K562 (cell line): ENCODE data around the gene GPX7. TPM values are rescaled to one million over a fixed set of nuclear protein-coding genes. Genes with fewer than 3 reads are reported as not detected.

Experiments
- ATAC-seq: fragments of 200-7000 bp; cut with Tn5 transposase; 3 replicates; pipeline ENCODE4 v1.9.1; 2020; ENCODE audit warnings: moderate library complexity
- BruUV-seq: library from RNA; stranded (reverse); fragments of 400-500 nt; replicated peaks from 2 replicates; lab custom pipeline; 2021; lab: Mats Ljungman, UMichigan
- CTCF ChIA-PET: fragments of 300-600 bp; formaldehyde crosslinking; extraction: SDS; loops from one replicate; lab custom pipeline; 2021; ENCODE audit warnings: low intra/inter-chr PET ratio; lab: Yijun Ruan, JAX
- POLR2A ChIA-PET: fragments of 300-600, 350-650 bp; sonication (Branson Sonifier 250); formaldehyde crosslinking; extraction: SDS; loops from one replicate; lab custom pipeline; 2021; ENCODE audit warnings: antibody characterized with exemption, inconsistent platforms; lab: Yijun Ruan, JAX
- DNase-seq, 4 experiments: peaks; one replicate each; pipeline versions ENCODE4 v3.0.0 to v3.0.0-alpha.2; 2011 to 2018; ENCODE audit warnings: low spot score in 3 of 4, mixed read lengths in 3 of 4; ENCODE audit errors: extremely low read depth in 1 of 4
- FAIRE-seq: peaks from 2 replicates; lab custom pipeline; 2011; peaks lifted over from hg19 to GRCh38; lab: Jason Lieb, UNC
- H2AFZ ChIP-seq: 2 replicates; pipeline ENCODE4 v1.6.0; 2011; ENCODE audit warnings: low read depth, low read length, control low read depth, inconsistent platforms
- H3K27ac ChIP-seq: fragments of 200-600 bp; 3 replicates; pipeline ENCODE4 v1.8.0; 2011; ENCODE audit warnings: low read depth, mild to moderate bottlenecking, control low read depth, inconsistent platforms, low read length, moderate library complexity, mixed read lengths; ENCODE audit errors: extremely low read depth
- H3K27me3 ChIP-seq, 2 experiments: fragments of 300-600 bp in 1 of 2; 2 replicates in 1 of 2; 3 replicates in 1 of 2; pipeline versions ENCODE4 v1.6.0 to v1.8.0; 2011; ENCODE audit warnings: inconsistent platforms in 2 of 2, low read length in 2 of 2, mild to moderate bottlenecking in 1 of 2, mixed read lengths in 1 of 2, moderate library complexity in 1 of 2; ENCODE audit not compliant: control insufficient read depth in 2 of 2, insufficient read depth in 2 of 2
- H3K36me3 ChIP-seq: fragments of 300-600 bp; 3 replicates; pipeline ENCODE4 v1.8.0; 2011; ENCODE audit warnings: mild to moderate bottlenecking, low read length, inconsistent platforms; ENCODE audit not compliant: control insufficient read depth, insufficient read depth
- H3K4me1 ChIP-seq, 2 experiments: fragments of 200-600 bp in 1 of 2; replicated peaks in 1 of 2; 2 replicates in 1 of 2; 3 replicates in 1 of 2; pipeline versions ENCODE4 v1.5.1 to v1.8.0; 2011; ENCODE audit warnings: inconsistent platforms in 2 of 2, low read length in 2 of 2, mild to moderate bottlenecking in 1 of 2, mixed read lengths in 1 of 2, moderate library complexity in 1 of 2; ENCODE audit not compliant: control insufficient read depth in 2 of 2, insufficient read depth in 2 of 2
- H3K4me2 ChIP-seq: 2 replicates; pipeline ENCODE4 v1.6.1; 2011; ENCODE audit warnings: low read length, control low read depth, inconsistent platforms, mixed read lengths; ENCODE audit not compliant: insufficient read depth
- H3K4me3 ChIP-seq: fragments of 200-600 bp; sonication (generic), shearing (Covaris generic); 2 replicates; pipeline ENCODE4 v1.5.1; 2016; ENCODE audit warnings: control low read depth, inconsistent platforms
- H3K79me2 ChIP-seq: fragments of 200-600 bp; 3 replicates; pipeline ENCODE4 v1.8.0; 2011; ENCODE audit warnings: low read length, inconsistent platforms; ENCODE audit not compliant: control insufficient read depth, insufficient read depth
- H3K9ac ChIP-seq, 2 experiments: 2 replicates each; pipeline versions ENCODE4 v1.6.0 to v1.6.1; 2011; ENCODE audit warnings: low read depth in 2 of 2, low read length in 2 of 2, control low read depth in 1 of 2, inconsistent platforms in 1 of 2, mild to moderate bottlenecking in 1 of 2, mixed read lengths in 1 of 2; ENCODE audit not compliant: insufficient read depth in 1 of 2
- H3K9me1 ChIP-seq: one replicate; pipeline ENCODE4 v1.6.0; 2011; ENCODE audit warnings: inconsistent platforms, mild to moderate bottlenecking, low read length, moderate library complexity; ENCODE audit not compliant: control insufficient read depth, insufficient read depth
- H3K9me3 ChIP-seq: replicated peaks from 2 replicates; pipeline ENCODE4 v1.5.1; 2011; ENCODE audit warnings: low read depth, low read length, inconsistent platforms; ENCODE audit not compliant: control insufficient read depth, insufficient read depth
- H4K20me1 ChIP-seq: replicated peaks from 2 replicates; pipeline ENCODE4 v1.6.1; 2011; ENCODE audit warnings: low read length, inconsistent platforms, mixed read lengths; ENCODE audit not compliant: control insufficient read depth, insufficient read depth
- CHD4 ChIP-seq: fragments of 200-600 bp; sonication (generic); IDR thresholded peaks from 3 replicates; pipeline ENCODE4 v1.6.1; 2012; ENCODE audit warnings: low read depth, mild to moderate bottlenecking, mixed read lengths, low read length, inconsistent platforms; ENCODE audit not compliant: insufficient read depth, insufficient replicate concordance, poor library complexity, severe bottlenecking
- CTBP1 ChIP-seq: fragments of 450-650 bp; IDR thresholded peaks from 2 replicates; pipeline ENCODE4 v1.6.1; 2016; ENCODE audit warnings: borderline replicate concordance
- ESRRA ChIP-seq: fragments of 450-650 bp; IDR thresholded peaks from 2 replicates; pipeline ENCODE4 v1.6.1; 2014; ENCODE audit warnings: low read depth, mild to moderate bottlenecking, moderate library complexity, borderline replicate concordance
- KLF6 ChIP-seq: fragments of 250-450 bp; sonication (Bioruptor Pico); IDR thresholded peaks from 2 replicates; pipeline ENCODE4 v1.4.0; 2020; ENCODE audit warnings: mild to moderate bottlenecking, moderate library complexity, borderline replicate concordance
- MTA3 ChIP-seq: fragments of 450-650 bp; formaldehyde crosslinking; IDR thresholded peaks from 2 replicates; pipeline ENCODE4 v1.6.1; 2017; ENCODE audit warnings: mild to moderate bottlenecking, borderline replicate concordance
- NFYB ChIP-seq: IDR thresholded peaks from 2 replicates; pipeline ENCODE4 v1.6.1; 2011; ENCODE audit warnings: mild to moderate bottlenecking, moderate library complexity; ENCODE audit not compliant: insufficient read length; ENCODE audit errors: extremely low read depth
- NR2F6 ChIP-seq: fragments of 450-650 bp; formaldehyde crosslinking; IDR thresholded peaks from 2 replicates; pipeline ENCODE4 v1.4.0; 2020; ENCODE audit warnings: mild to moderate bottlenecking
- RCOR1 ChIP-seq, 2 experiments: IDR thresholded peaks; 2 replicates each; pipeline ENCODE4 v1.6.1; 2012; ENCODE audit warnings: low read depth in 2 of 2, low read length in 2 of 2, borderline replicate concordance in 1 of 2, improper control_type of control experiment in 1 of 2
- RHOXF2B ChIP-seq: fragments of 250-450 bp; sonication (Bioruptor Pico); conservative IDR thresholded peaks from 2 replicates; pipeline ENCODE4 v1.5.1; 2021
- SMAD4 ChIP-seq: fragments of 250-450 bp; sonication (Bioruptor Pico); conservative IDR thresholded peaks from 2 replicates; pipeline ENCODE4 v1.8.0; 2021; ENCODE audit warnings: inconsistent platforms, mild to moderate bottlenecking, moderate library complexity
- SMARCA4 ChIP-seq: fragments of 450-650 bp; IDR thresholded peaks from 2 replicates; pipeline ENCODE4 v1.6.1; 2016
- SPI1 ChIP-seq: IDR thresholded peaks from 2 replicates; pipeline ENCODE4 v1.6.1; 2011; ENCODE audit warnings: low read depth, low read length, control low read depth, borderline replicate concordance
- ZNF134 ChIP-seq: fragments of 250-450 bp; sonication (Bioruptor Pico); conservative IDR thresholded peaks from 2 replicates; pipeline ENCODE4 v1.4.0; 2020
- ZNF253 ChIP-seq: fragments of 250-450 bp; sonication (Bioruptor Pico); conservative IDR thresholded peaks from 2 replicates; pipeline ENCODE4 v1.6.1; 2021; ENCODE audit warnings: mild to moderate bottlenecking
- WGBS: fragments of 100-300 bp; shearing (Covaris generic); methylation state at CpG from one replicate; pipeline ENCODE4 v1.1.6; 2016; ENCODE audit warnings: low coverage, mixed read lengths; ENCODE audit not compliant: insufficient coverage; ENCODE audit errors: missing lambda C conversion rate; 5-methylcytosine and 5-hydroxymethylcytosine counted together
- in situ Hi-C: fragments of 300-500 bp; cut with MboI; formaldehyde crosslinking; loops from 4 replicates; pipeline ENCODE4 v1.15.0; 2018; ENCODE audit warnings: inconsistent platforms, mixed read lengths
- intact Hi-C: fragments of 100-400 bp; cut with micrococcal nuclease; formaldehyde crosslinking; loops from 2 replicates; pipeline ENCODE4 v1.14.2; 2022
- polyA plus RNA-seq, 8 experiments: library from polyadenylated mRNA; depleted of rRNA in 4 of 8; stranded (reverse) in 5 of 8; unstranded in 3 of 8; fragments of >200 nt; fragmentation: Nextera tagmentation in 2 of 8; fragmentation: Illumina TruSeq in 1 of 8; extraction: Ambion mirVana in 2 of 8; extraction: Trizol in 1 of 8; gene quantifications; 2 replicates each; pipeline versions ENCODE4 v1.2.1 to v1.2.3, GENCODE V29; 2011 to 2014; ENCODE audit warnings: inconsistent platforms in 1 of 8, missing spikeins in 1 of 8
- total RNA-seq, 7 experiments: library from RNA; depleted of rRNA in 6 of 7; stranded (reverse); fragments of >200 nt in 6 of 7; fragmentation: Illumina TruSeq in 2 of 7; extraction: Trizol in 2 of 7; gene quantifications; 2 replicates each; pipeline versions ENCODE4 v1.2.1 to v1.2.3, GENCODE V29; 2011 to 2021; ENCODE audit warnings: low replicate concordance in 1 of 7
- TF ChIP-seq, protein P1 (sequence below): fragments of 450-650 bp; formaldehyde crosslinking; IDR thresholded peaks from 2 replicates; pipeline ENCODE4 v1.4.0; 2020; ENCODE audit warnings: mild to moderate bottlenecking, moderate library complexity

Gene GPX7
- total and polyA plus RNA-seq, 9 of the 15 experiments (the other 6 are each of a cell fraction or from before 2014, with no cell fraction given): 0.08 TPM; not detected in 8

DNA sequence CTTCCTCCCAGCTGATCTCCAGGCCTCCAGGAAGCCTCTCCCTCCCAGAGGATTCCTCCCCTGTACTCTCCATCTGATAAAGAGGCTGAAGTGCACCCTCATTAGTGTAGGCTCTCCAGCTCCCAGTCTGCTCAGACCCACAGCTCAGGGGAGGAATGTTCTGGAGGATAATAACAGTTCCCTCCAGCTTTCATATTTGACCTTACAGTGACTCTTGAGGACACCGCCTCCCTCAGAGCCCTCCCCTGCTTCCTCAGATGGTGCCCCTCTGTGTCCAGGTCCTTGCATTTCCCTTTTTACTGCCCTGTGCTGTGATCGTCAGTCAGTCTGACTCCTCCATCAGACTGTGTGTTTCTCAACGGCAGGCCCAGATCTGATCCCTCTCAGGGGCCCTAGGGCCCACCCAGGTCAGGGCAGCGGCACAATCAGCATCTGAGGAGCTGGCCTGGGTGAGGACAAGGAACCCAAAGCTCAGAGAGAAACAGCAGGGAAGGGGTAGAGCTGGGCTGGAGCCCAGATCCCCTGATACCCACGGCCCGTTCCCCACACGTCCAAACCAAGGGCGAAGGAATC lies 29.7 kb downstream of the GPX7 start:
- intact Hi-C loops: no loop called here

More for the DNA sequence above, 29.7 kb downstream of the GPX7 start:
- WGBS: 56% methylated on average over 8 of the region's 8 CpGs
- ChIA-PET POLR2A (interaction anchor here (0.6 to 1.1 kb wide), 4 partner anchors 10 to 301 kb away, joined by 3 to 6 read pairs (median 4); no protein-coding TSS in a partner anchor), CTCF (no interaction called here)
- peaks cover 11 to 17% of the 10 kb centered on the region in 2 experiments; a peak in 4 of 5 replicates for H3K4me1 ChIP-seq
- H3K9me1 ChIP-seq: no peaks in the 10 kb centered on the region
- H3K9ac ChIP-seq: peak overlapping the region in 1 of 2 experiments; percentile 70; a peak in 2 of 4 replicates
- peak; percentile 69 for FAIRE-seq
- peak; percentile 71 for ATAC-seq
- peak overlapping the region; percentile 2; the same call in 2 of the 3 replicates for H3K27ac ChIP-seq
- in situ Hi-C loops: no loop called here
- no peaks in the 10 kb centered on the region for H3K27me3 ChIP-seq
- H4K20me1 ChIP-seq: no peaks in the 10 kb centered on the region
- H3K36me3 ChIP-seq: no peaks in the 10 kb centered on the region
- peak overlapping the region; percentile 88 for H2AFZ ChIP-seq
- no peak for TF ChIP-seq NFYB
- TF ChIP-seq KLF6 (CRISPR knock-in tag): no peak
- peak; percentile 64; the same call in 1 of the 2 replicates for TF ChIP-seq SPI1
- TF ChIP-seq CHD4: no peak
- TF ChIP-seq SMARCA4: peak; percentile 13; the same call in 1 of the 2 replicates
- TF ChIP-seq RHOXF2B (CRISPR knock-in tag): no peak
- TF ChIP-seq MTA3: 0 out of 2 replicates have a peak, but pooled peaks have one; percentile 27
- peak in 1 of 2 experiments; percentile 38; a peak in 1 of 4 replicates for TF ChIP-seq RCOR1 (IDR thresholded peaks at IDR 0.05; ENCODE audit: borderline replicate concordance in 1 of 2, low read depth in 2 of 2, low read length in 2 of 2)
- 0 out of 2 replicates have a peak, but pooled peaks have one; percentile 44 for TF ChIP-seq ZNF134
- TF ChIP-seq ZNF253 (CRISPR knock-in tag): no peak
- TF ChIP-seq NR2F6 (CRISPR knock-in tag): 0 out of 2 replicates have a peak, but pooled peaks have one; percentile 18
- TF ChIP-seq, protein P1, sequence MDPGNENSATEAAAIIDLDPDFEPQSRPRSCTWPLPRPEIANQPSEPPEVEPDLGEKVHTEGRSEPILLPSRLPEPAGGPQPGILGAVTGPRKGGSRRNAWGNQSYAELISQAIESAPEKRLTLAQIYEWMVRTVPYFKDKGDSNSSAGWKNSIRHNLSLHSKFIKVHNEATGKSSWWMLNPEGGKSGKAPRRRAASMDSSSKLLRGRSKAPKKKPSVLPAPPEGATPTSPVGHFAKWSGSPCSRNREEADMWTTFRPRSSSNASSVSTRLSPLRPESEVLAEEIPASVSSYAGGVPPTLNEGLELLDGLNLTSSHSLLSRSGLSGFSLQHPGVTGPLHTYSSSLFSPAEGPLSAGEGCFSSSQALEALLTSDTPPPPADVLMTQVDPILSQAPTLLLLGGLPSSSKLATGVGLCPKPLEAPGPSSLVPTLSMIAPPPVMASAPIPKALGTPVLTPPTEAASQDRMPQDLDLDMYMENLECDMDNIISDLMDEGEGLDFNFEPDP (CRISPR knock-in tag): peak; percentile 46; the same call in 1 of the 2 replicates
- TF ChIP-seq SMAD4 (CRISPR knock-in tag): peak; percentile 34
- TF ChIP-seq CTBP1: 0 out of 2 replicates have a peak, but pooled peaks have one; percentile 42
- TF ChIP-seq ESRRA: peak; percentile 55
- peak in 2 of 4 experiments; percentile 30 to 44 for DNase-seq
- H3K4me2 ChIP-seq: peak overlapping the region; percentile 4; the same call in 1 of the 2 replicates
- H3K79me2 ChIP-seq: no peaks in the 10 kb centered on the region
- no peaks in the 10 kb centered on the region for H3K9me3 ChIP-seq
- no peak overlapping the region for H3K4me3 ChIP-seq
- no TSS peak for BruUV-seq
